HEK293 (cell line): ENCODE measurements around the gene CLCF1.
A peak's percentile ranks its signal among the peaks of the same experiment; 100 is the strongest.

Experiments used
- ATF2 ChIP-seq: fragments of 450-650 bp; formaldehyde crosslinking; IDR thresholded peaks from 2 replicates; pipeline ENCODE4 v1.5.1; 2016; ENCODE audit warnings: missing biosample characterization, missing genetic modification characterization, low read depth
- BCL6B ChIP-seq: fragments of 450-650 bp; formaldehyde crosslinking; IDR thresholded peaks from 2 replicates; pipeline ENCODE4 v1.5.1; 2017; ENCODE audit warnings: missing biosample characterization, missing genetic modification characterization
- FEZF1 ChIP-seq: fragments of 450-650 bp; formaldehyde crosslinking; IDR thresholded peaks from 2 replicates; pipeline ENCODE4 v1.5.1; 2016; ENCODE audit warnings: missing biosample characterization, missing genetic modification characterization
- HOXA7 ChIP-seq: sonication (generic); formaldehyde crosslinking; IDR thresholded peaks from 2 replicates; pipeline ENCODE4 v1.8.1; 2022; ENCODE audit warnings: missing genetic modification reagents, borderline replicate concordance
- REPIN1 ChIP-seq: fragments of 450-650 bp; formaldehyde crosslinking; IDR thresholded peaks from 2 replicates; pipeline ENCODE4 v1.5.1; 2017; ENCODE audit warnings: missing biosample characterization, missing genetic modification characterization, low read depth
- ZBTB1 ChIP-seq: fragments of 450-650 bp; formaldehyde crosslinking; IDR thresholded peaks from 2 replicates; pipeline ENCODE4 v1.5.1; 2016; ENCODE audit warnings: missing biosample characterization, missing genetic modification characterization
- ZBTB11 ChIP-seq: fragments of 450-650 bp; formaldehyde crosslinking; conservative IDR thresholded peaks from 2 replicates; pipeline ENCODE4 v1.5.1; 2016; ENCODE audit warnings: low read depth, missing biosample characterization, missing genetic modification characterization
- ZBTB44 ChIP-seq: fragments of 450-650 bp; IDR thresholded peaks from 2 replicates; pipeline ENCODE4 v1.5.1; 2018; ENCODE audit warnings: missing biosample characterization, mild to moderate bottlenecking, missing genetic modification characterization
- ZFP41 ChIP-seq: fragments of 450-650 bp; formaldehyde crosslinking; IDR thresholded peaks from 2 replicates; pipeline ENCODE4 v1.5.1; 2016; ENCODE audit warnings: missing biosample characterization, missing genetic modification characterization, borderline replicate concordance
- ZNF112 ChIP-seq: fragments of 450-650 bp; formaldehyde crosslinking; IDR thresholded peaks from 2 replicates; pipeline ENCODE4 v1.5.0; 2017; ENCODE audit warnings: missing biosample characterization, missing genetic modification characterization
- ZNF140 ChIP-seq: fragments of 450-650 bp; formaldehyde crosslinking; IDR thresholded peaks from 2 replicates; pipeline ENCODE4 v1.5.1; 2016; ENCODE audit warnings: missing biosample characterization, missing genetic modification characterization
- ZNF174 ChIP-seq: fragments of 450-650 bp; formaldehyde crosslinking; IDR thresholded peaks from 2 replicates; pipeline ENCODE4 v1.5.0; 2017; ENCODE audit warnings: missing biosample characterization, mild to moderate bottlenecking, missing genetic modification characterization
- ZNF239 ChIP-seq: fragments of 450-650 bp; formaldehyde crosslinking; IDR thresholded peaks from 2 replicates; pipeline ENCODE4 v1.5.1; 2016; ENCODE audit warnings: missing biosample characterization, missing genetic modification characterization
- ZNF37A ChIP-seq: fragments of 450-650 bp; IDR thresholded peaks from 2 replicates; pipeline ENCODE4 v1.5.1; 2018; ENCODE audit warnings: missing biosample characterization, missing genetic modification characterization
- ZNF394 ChIP-seq: fragments of 450-650 bp; formaldehyde crosslinking; IDR thresholded peaks from 2 replicates; pipeline ENCODE4 v1.5.1; 2016; ENCODE audit warnings: missing biosample characterization, missing genetic modification characterization, mild to moderate bottlenecking, moderate library complexity, borderline replicate concordance
- ZNF423 ChIP-seq: fragments of 450-650 bp; formaldehyde crosslinking; IDR thresholded peaks from 2 replicates; pipeline ENCODE4 v1.5.1; 2016; ENCODE audit warnings: missing biosample characterization, missing genetic modification characterization
- ZNF514 ChIP-seq: fragments of 450-650 bp; formaldehyde crosslinking; IDR thresholded peaks from 2 replicates; pipeline ENCODE4 v1.5.1; 2016; ENCODE audit warnings: missing biosample characterization, missing genetic modification characterization
- ZNF560 ChIP-seq: fragments of 450-650 bp; formaldehyde crosslinking; IDR thresholded peaks from 2 replicates; pipeline ENCODE4 v1.5.1; 2017; ENCODE audit warnings: missing biosample characterization, missing genetic modification characterization, borderline replicate concordance
- ZNF596 ChIP-seq: fragments of 450-650 bp; IDR thresholded peaks from 2 replicates; pipeline ENCODE4 v1.5.0; 2018; ENCODE audit warnings: missing biosample characterization, mild to moderate bottlenecking, missing genetic modification characterization, moderate library complexity
- ZNF624 ChIP-seq: fragments of 450-650 bp; formaldehyde crosslinking; IDR thresholded peaks from 2 replicates; pipeline ENCODE4 v1.5.1; 2017; ENCODE audit warnings: missing biosample characterization, missing genetic modification characterization
- ZNF639 ChIP-seq: fragments of 450-650 bp; formaldehyde crosslinking; IDR thresholded peaks from 2 replicates; pipeline ENCODE4 v1.5.1; 2016; ENCODE audit warnings: missing biosample characterization, missing genetic modification characterization
- ZNF654 ChIP-seq: fragments of 450-650 bp; formaldehyde crosslinking; IDR thresholded peaks from 2 replicates; pipeline ENCODE4 v1.5.1; 2016; ENCODE audit warnings: low read depth, missing biosample characterization, missing genetic modification characterization
- ZNF664 ChIP-seq: fragments of 450-650 bp; formaldehyde crosslinking; IDR thresholded peaks from 2 replicates; pipeline ENCODE4 v1.5.1; 2016; ENCODE audit warnings: missing biosample characterization, missing genetic modification characterization
- ZNF747 ChIP-seq: fragments of 450-650 bp; formaldehyde crosslinking; IDR thresholded peaks from 2 replicates; pipeline ENCODE4 v1.5.1; 2016; ENCODE audit warnings: missing biosample characterization, missing genetic modification characterization
- ZNF776 ChIP-seq: fragments of 450-650 bp; formaldehyde crosslinking; IDR thresholded peaks from 2 replicates; pipeline ENCODE4 v1.5.0; 2017; ENCODE audit warnings: missing biosample characterization, missing genetic modification characterization, borderline replicate concordance
- ZSCAN18 ChIP-seq: fragments of 450-650 bp; formaldehyde crosslinking; IDR thresholded peaks from 2 replicates; pipeline ENCODE4 v1.5.1; 2016; ENCODE audit warnings: missing biosample characterization, missing genetic modification characterization
- ZSCAN23 ChIP-seq: fragments of 450-650 bp; formaldehyde crosslinking; IDR thresholded peaks from 2 replicates; pipeline ENCODE4 v1.5.1; 2016; ENCODE audit warnings: missing biosample characterization, missing genetic modification characterization
- ZSCAN4 ChIP-seq: fragments of 450-650 bp; formaldehyde crosslinking; IDR thresholded peaks from 2 replicates; pipeline ENCODE4 v1.5.1; 2017; ENCODE audit warnings: missing biosample characterization, missing genetic modification characterization

Gene CLCF1

GRCh38 chr11:67391304-67392182, 18.1 kb upstream of the CLCF1 start, which contains the start of gene RAD9A (continued):
- TF ChIP-seq ZNF174 (tag by site-specific recombination), result no peak
- no peak for TF ChIP-seq ZBTB11 (tag by site-specific recombination)
- no peak for TF ChIP-seq ZNF776
- no peak for TF ChIP-seq REPIN1
- TF ChIP-seq ZBTB1 (tag by site-specific recombination), result no peak
- no peak for TF ChIP-seq HOXA7 (CRISPR knock-in tag)
- no peak for TF ChIP-seq ZNF423 (tag by site-specific recombination)
- no peak for TF ChIP-seq ZNF624 (tag by site-specific recombination)
- peak; percentile 95 for TF ChIP-seq ZNF394 (tag by site-specific recombination)
- TF ChIP-seq ZFP41 (tag by site-specific recombination), result no peak
- no peak for TF ChIP-seq ZNF664
- no peak for TF ChIP-seq ZNF514 (tag by site-specific recombination)
- TF ChIP-seq ZNF654 (tag by site-specific recombination), result no peak
- no peak for TF ChIP-seq ZNF596 (tag by site-specific recombination)
- TF ChIP-seq ZBTB44, result no peak
- 0 out of 2 replicates have a peak, but pooled peaks have one; percentile 40 for TF ChIP-seq ZNF140
- TF ChIP-seq ZNF747 (tag by site-specific recombination), result no peak
- no peak for TF ChIP-seq ZNF37A
- no peak for TF ChIP-seq ZNF112 (tag by site-specific recombination)
- no peak for TF ChIP-seq ZNF239 (tag by site-specific recombination)
- TF ChIP-seq ZNF639 (tag by site-specific recombination), result no peak
- no peak for TF ChIP-seq ZSCAN4 (tag by site-specific recombination)
- TF ChIP-seq ZSCAN18 (tag by site-specific recombination), result no peak
- no peak for TF ChIP-seq FEZF1 (tag by site-specific recombination)
- TF ChIP-seq BCL6B (tag by site-specific recombination), result no peak
- no peak for TF ChIP-seq ZNF560 (tag by site-specific recombination)
- no peak for TF ChIP-seq ZSCAN23 (tag by site-specific recombination)
- no peak for TF ChIP-seq ATF2 (tag by site-specific recombination)
